Measurements from ENCODE around the gene RAB11A.
A peak's percentile ranks its signal among the peaks of the same experiment; 100 is the strongest.
"Not testable (repeated sequence)": the region's sequence is repeated elsewhere in the genome, so short reads cannot be mapped to it uniquely, and the experiment has no call there.

The RAB11A gene

DNA sequence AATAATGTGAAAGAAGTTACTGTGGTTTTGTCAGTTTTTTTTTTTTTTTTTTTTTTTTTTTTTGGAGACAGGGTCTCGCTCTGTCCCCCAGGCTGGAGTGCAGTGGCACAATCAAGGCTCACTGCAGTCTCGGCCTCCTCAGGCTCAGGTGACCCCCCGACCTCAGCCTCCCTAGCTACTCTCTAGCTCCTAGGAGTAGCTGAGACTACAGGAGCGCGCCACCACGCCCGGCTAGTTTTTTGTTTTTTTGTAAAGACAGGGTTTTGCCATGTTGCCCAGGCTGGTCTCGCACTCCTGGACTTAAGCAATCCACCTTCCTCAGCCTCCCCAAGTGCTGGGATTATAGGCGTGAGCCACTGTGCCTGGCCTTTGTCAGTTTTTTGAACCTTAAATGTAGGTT lies 2.6 kb downstream of the RAB11A start:
- Histone ChIP-seq H3K4me3 (ENCODE audit: low read length) (peak overlapping the region; percentile 98), H3K36me3 (ENCODE audit: control insufficient read depth, insufficient read depth, low read length, severe bottlenecking) (peaks cover 23% of the 10 kb centered on the region), H3K4me1 (ENCODE audit: control insufficient read depth, insufficient read depth, low read length) (peaks cover 34% of the 10 kb centered on the region)
- not testable (repeated sequence) for H3K9me3 ChIP-seq (ENCODE audit: control insufficient read depth, low read length); H3K27me3 ChIP-seq (replicated peaks; ENCODE audit: control insufficient read depth, insufficient read depth, low read length); H3K9ac ChIP-seq (ENCODE audit: low read length); DNase-seq (ENCODE audit: low read depth)

DNA sequence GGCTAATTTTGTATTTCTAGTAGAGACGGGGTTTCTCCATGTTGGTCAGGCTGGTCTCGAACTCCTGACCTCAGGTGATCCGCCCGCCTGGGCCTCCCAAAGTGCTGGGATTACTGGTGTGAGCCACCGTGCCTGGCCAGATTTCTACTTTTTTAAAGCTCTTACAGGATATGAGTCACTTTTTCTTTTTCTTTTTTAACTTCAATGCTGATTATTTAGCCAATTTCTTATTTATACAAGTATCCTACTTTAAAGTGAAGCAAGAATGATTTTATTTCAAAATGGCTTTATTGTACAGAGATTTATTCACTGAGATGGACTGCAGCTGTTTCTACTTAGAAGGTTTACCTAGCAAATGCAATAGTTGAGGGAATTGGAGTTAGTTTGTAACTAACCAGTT lies 3.3 kb downstream of the RAB11A start:
- Histone ChIP-seq H3K9ac (ENCODE audit: low read length) (peak overlapping the region; percentile 55), H3K36me3 (ENCODE audit: control insufficient read depth, insufficient read depth, low read length, severe bottlenecking) (peaks cover 30% of the 10 kb centered on the region), H3K4me3 (ENCODE audit: low read length) (peak overlapping the region; percentile 62), H3K4me1 (ENCODE audit: control insufficient read depth, insufficient read depth, low read length) (peaks cover 34% of the 10 kb centered on the region)
- DNase-seq (ENCODE audit: low read depth): peak; percentile 59
- not testable (repeated sequence) for H3K27me3 ChIP-seq (replicated peaks; ENCODE audit: control insufficient read depth, insufficient read depth, low read length); H3K9me3 ChIP-seq (ENCODE audit: control insufficient read depth, low read length)

DNA sequence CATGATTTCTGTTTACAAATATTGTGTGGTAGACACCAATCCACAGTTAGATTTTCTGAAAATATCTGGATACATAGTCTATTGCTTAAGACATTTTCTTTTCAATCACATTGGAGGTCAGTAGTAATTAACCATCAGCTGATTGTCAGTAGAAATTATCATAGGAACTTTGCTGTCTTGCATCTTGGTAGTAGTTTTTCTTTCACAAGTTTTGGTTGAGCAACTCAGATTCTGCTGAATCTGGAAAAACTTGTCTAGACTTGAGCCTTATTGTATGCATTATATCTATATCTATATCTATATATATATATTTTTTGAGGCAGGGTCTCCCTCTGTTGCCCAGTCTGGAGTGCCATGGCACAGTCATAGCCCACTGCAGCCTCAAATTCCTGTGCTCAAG lies 4.0 kb downstream of the RAB11A start:
- peak; percentile 39 for DNase-seq (ENCODE audit: low read depth)
- H3K4me3 ChIP-seq (ENCODE audit: low read length): no peak overlapping the region

DNA sequence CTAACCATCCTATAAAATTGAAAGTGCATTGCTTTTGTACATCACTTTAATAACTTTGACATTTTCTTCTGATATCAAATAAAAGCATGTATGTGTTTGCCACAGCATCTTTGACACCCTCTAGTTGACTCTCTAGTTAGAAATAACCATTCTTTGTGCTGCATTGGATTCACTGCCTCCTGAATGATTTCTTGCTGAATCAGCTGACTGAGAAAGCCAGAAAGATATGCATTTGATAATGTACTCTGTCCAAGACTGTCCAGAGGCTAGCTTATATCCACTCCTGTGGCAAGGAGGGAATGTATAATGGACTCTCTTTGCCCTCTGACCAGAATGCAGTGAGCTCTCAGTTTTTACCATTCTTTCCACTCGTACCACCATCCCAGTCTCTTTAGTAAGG lies 6.2 kb downstream of the RAB11A start:
- Histone ChIP-seq H3K4me3 (ENCODE audit: low read length) (no peak overlapping the region), H3K9ac (ENCODE audit: low read length) (no peak overlapping the region), H3K36me3 (ENCODE audit: control insufficient read depth, insufficient read depth, low read length, severe bottlenecking) (peaks cover 57% of the 10 kb centered on the region), H3K27me3 (replicated peaks; ENCODE audit: control insufficient read depth, insufficient read depth, low read length) (no peaks in the 10 kb centered on the region), H3K4me1 (ENCODE audit: control insufficient read depth, insufficient read depth, low read length) (peaks cover 34% of the 10 kb centered on the region), H3K9me3 (ENCODE audit: control insufficient read depth, low read length) (no peaks in the 10 kb centered on the region)
- no peak for DNase-seq (ENCODE audit: low read depth)

More for the DNA sequence above, 4.0 kb downstream of the RAB11A start:
- H3K4me1 ChIP-seq (ENCODE audit: control insufficient read depth, insufficient read depth, low read length): peaks cover 34% of the 10 kb centered on the region
- peak overlapping the region; percentile 55 for H3K9ac ChIP-seq (ENCODE audit: low read length)
- no peaks in the 10 kb centered on the region for H3K9me3 ChIP-seq (ENCODE audit: control insufficient read depth, low read length)
- H3K27me3 ChIP-seq (replicated peaks; ENCODE audit: control insufficient read depth, insufficient read depth, low read length): no peaks in the 10 kb centered on the region
- peaks cover 36% of the 10 kb centered on the region for H3K36me3 ChIP-seq (ENCODE audit: control insufficient read depth, insufficient read depth, low read length, severe bottlenecking)

DNA sequence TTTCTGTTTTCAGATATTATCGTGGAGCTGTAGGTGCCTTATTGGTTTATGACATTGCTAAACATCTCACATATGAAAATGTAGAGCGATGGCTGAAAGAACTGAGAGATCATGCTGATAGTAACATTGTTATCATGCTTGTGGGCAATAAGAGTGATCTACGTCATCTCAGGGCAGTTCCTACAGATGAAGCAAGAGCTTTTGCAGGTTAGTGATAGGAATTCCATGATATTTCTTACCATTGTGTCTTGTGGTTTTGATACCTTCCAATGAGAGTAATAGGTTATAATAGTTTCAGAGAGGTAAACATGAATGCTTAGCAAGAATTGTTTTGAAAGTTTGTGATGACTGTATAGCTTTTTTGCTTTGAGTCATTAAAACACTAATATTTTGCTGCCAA lies 8.5 kb downstream of the RAB11A start:
- no peaks in the 10 kb centered on the region for H3K27me3 ChIP-seq (replicated peaks; ENCODE audit: control insufficient read depth, insufficient read depth, low read length)
- no peak overlapping the region for H3K9ac ChIP-seq (ENCODE audit: low read length)
- peaks cover 19% of the 10 kb centered on the region for H3K4me1 ChIP-seq (ENCODE audit: control insufficient read depth, insufficient read depth, low read length)
- no peaks in the 10 kb centered on the region for H3K9me3 ChIP-seq (ENCODE audit: control insufficient read depth, low read length)
- H3K36me3 ChIP-seq (ENCODE audit: control insufficient read depth, insufficient read depth, low read length, severe bottlenecking): peaks cover 79% of the 10 kb centered on the region
- no peak overlapping the region for H3K4me3 ChIP-seq (ENCODE audit: low read length)
- DNase-seq (ENCODE audit: low read depth): no peak

DNA sequence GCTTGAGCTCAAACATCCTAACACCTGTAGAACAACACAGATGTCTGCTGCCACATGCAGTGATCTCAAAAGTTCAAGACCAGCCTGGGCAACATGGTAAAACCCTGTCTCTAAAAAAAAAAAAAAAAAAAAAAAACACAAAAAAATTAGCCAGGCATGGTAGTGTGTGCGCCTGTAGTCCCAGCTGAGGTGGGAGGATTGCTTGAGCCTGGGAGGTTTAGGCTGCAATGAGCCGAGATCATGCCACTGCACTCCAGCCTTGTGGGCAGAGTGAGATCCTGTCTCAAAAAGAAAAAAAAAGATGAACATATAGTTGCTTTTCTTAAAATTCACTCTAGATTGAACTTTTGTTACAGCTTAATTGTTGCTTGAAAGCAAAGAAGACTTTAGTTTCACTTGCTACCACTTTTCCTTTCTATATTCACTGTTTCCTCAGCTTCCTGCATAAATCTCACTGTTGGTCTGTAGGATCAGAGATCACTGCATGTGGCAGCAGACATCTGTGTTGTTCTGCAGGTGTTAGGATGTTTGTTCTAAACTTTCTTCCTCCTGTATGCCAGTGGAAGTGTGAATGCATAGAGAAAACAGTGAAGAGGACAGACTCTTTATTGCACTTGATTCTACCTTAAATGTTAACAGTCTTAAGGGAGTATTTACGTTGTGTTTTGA lies 12.6 kb downstream of the RAB11A start:
- Histone ChIP-seq H3K36me3 (ENCODE audit: control insufficient read depth, insufficient read depth, low read length, severe bottlenecking) (peaks cover 92% of the 10 kb centered on the region), H3K4me3 (ENCODE audit: low read length) (no peak overlapping the region), H3K27me3 (replicated peaks; ENCODE audit: control insufficient read depth, insufficient read depth, low read length) (no peaks in the 10 kb centered on the region), H3K4me1 (ENCODE audit: control insufficient read depth, insufficient read depth, low read length) (no peaks in the 10 kb centered on the region), H3K9me3 (ENCODE audit: control insufficient read depth, low read length) (no peaks in the 10 kb centered on the region), H3K9ac (ENCODE audit: low read length) (no peak overlapping the region)
- no peak for DNase-seq (ENCODE audit: low read depth)

DNA sequence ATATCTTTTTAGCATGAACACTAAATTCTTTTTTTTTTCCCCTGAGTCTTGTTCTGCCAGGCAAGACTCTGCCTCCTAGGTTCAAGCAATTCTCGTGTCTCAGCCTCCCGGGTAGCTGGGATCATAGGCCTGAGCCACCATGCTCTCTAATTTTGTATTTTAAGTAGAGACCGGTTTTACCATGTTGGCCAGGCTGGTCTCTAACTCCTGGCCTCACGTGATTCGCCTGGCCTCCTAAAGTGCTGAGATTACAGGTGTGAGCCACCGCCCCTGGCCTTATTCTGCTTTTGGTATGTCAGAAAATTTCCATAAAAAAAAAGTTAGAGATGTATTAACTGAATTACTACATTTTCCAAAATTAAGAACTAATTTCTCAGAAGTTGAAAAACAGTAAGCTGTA lies 14.3 kb downstream of the RAB11A start:
- Histone ChIP-seq H3K9me3 (ENCODE audit: control insufficient read depth, low read length) (no peaks in the 10 kb centered on the region), H3K36me3 (ENCODE audit: control insufficient read depth, insufficient read depth, low read length, severe bottlenecking) (peaks cover 92% of the 10 kb centered on the region), H3K4me3 (ENCODE audit: low read length) (no peak overlapping the region), H3K27me3 (replicated peaks; ENCODE audit: control insufficient read depth, insufficient read depth, low read length) (no peaks in the 10 kb centered on the region), H3K4me1 (ENCODE audit: control insufficient read depth, insufficient read depth, low read length) (no peaks in the 10 kb centered on the region), H3K9ac (ENCODE audit: low read length) (no peak overlapping the region)
- DNase-seq (ENCODE audit: low read depth): no peak

DNA sequence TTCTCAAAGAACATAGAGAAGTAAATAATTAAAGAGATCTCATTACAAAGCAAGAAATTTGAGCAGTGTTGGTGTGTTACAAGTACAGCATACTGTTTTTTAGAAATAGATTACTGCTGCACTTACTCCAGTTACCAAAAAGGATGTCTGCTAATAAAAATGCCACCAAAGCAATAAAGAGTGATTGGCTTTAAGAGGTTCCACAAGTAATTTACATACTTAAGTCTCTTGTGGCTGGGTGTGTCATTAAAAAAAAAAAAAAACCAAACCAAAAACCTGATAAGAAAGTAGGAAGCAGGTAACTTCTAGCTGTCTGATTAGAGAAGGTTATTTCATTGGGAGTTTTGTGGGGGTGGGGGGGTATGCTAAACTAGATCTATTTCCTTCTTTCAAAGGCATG lies 15.2 kb downstream of the RAB11A start:
- no peak for DNase-seq (ENCODE audit: low read depth)
- H3K4me3 ChIP-seq (ENCODE audit: low read length): no peak overlapping the region
- H3K36me3 ChIP-seq (ENCODE audit: control insufficient read depth, insufficient read depth, low read length, severe bottlenecking): peaks cover 89% of the 10 kb centered on the region
- no peaks in the 10 kb centered on the region for H3K9me3 ChIP-seq (ENCODE audit: control insufficient read depth, low read length)
- H3K27me3 ChIP-seq (replicated peaks; ENCODE audit: control insufficient read depth, insufficient read depth, low read length): no peaks in the 10 kb centered on the region
- no peak overlapping the region for H3K9ac ChIP-seq (ENCODE audit: low read length)
- no peaks in the 10 kb centered on the region for H3K4me1 ChIP-seq (ENCODE audit: control insufficient read depth, insufficient read depth, low read length)

DNA sequence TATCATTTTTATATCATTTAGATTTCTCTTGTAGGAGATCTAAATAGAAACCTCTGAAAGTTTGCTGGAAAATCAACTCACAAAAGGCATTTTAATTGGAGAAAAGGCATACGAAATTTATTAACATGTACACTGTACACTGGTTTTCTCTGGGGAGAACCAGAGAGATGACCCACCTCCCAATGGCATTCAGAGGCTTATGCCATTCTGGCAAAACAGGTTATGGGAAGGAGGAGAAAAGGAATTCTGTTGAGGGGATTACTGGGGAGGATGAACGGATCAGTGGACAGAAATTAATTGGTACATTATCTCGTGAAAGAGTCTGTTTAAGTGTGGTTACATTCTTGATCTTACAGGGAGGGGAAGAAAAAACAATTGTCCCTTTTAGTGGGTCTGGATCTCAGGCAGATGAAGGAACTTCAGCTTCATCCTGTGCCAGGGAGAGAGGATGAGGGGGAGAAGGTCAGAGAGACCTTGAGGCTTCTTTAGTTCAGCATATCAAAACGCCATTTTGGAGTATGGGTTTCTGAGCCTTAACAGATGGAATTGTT lies 16.5 kb downstream of the RAB11A start:
- no peaks in the 10 kb centered on the region for H3K9me3 ChIP-seq (ENCODE audit: control insufficient read depth, low read length)
- no peaks in the 10 kb centered on the region for H3K27me3 ChIP-seq (replicated peaks; ENCODE audit: control insufficient read depth, insufficient read depth, low read length)
- no peak overlapping the region for H3K4me3 ChIP-seq (ENCODE audit: low read length)
- peaks cover 76% of the 10 kb centered on the region for H3K36me3 ChIP-seq (ENCODE audit: control insufficient read depth, insufficient read depth, low read length, severe bottlenecking)
- H3K4me1 ChIP-seq (ENCODE audit: control insufficient read depth, insufficient read depth, low read length): no peaks in the 10 kb centered on the region
- no peak overlapping the region for H3K9ac ChIP-seq (ENCODE audit: low read length)
- no peak for DNase-seq (ENCODE audit: low read depth)

DNA sequence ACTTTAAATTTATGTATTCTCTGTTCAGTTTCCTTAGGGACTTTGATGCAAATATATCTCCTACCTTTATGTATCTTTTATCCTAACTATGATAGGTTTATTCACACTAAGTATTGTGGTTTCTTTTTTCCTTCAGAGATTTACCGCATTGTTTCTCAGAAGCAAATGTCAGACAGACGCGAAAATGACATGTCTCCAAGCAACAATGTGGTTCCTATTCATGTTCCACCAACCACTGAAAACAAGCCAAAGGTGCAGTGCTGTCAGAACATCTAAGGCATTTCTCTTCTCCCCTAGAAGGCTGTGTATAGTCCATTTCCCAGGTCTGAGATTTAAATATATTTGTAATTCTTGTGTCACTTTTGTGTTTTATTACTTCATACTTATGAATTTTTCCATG lies 18.3 kb downstream of the RAB11A start:
- Histone ChIP-seq H3K9ac (ENCODE audit: low read length) (no peak overlapping the region), H3K9me3 (ENCODE audit: control insufficient read depth, low read length) (no peaks in the 10 kb centered on the region), H3K27me3 (replicated peaks; ENCODE audit: control insufficient read depth, insufficient read depth, low read length) (no peaks in the 10 kb centered on the region), H3K4me3 (ENCODE audit: low read length) (no peak overlapping the region), H3K4me1 (ENCODE audit: control insufficient read depth, insufficient read depth, low read length) (no peaks in the 10 kb centered on the region), H3K36me3 (ENCODE audit: control insufficient read depth, insufficient read depth, low read length, severe bottlenecking) (peaks cover 67% of the 10 kb centered on the region)
- no peak for DNase-seq (ENCODE audit: low read depth)

DNA sequence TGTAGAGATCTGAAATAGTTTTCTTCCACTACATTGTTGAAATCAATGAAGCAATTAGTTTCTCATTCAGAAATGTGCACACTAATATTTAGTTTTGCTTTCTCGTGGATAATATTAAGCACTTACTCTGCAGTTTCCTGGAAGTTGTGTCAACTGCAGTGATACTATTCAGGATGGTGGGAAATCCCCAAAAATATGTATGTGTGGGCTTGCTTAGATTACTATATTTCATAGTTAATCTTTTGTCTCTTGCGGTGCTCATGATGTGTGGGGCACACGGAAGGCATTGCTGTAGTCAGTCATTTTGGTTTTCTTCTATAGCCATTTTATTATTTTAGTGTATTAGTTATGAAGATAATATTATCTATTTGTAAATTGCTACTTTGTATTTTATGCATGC lies 19.7 kb downstream of the RAB11A start:
- Histone ChIP-seq H3K4me3 (ENCODE audit: low read length) (no peak overlapping the region), H3K9me3 (ENCODE audit: control insufficient read depth, low read length) (no peaks in the 10 kb centered on the region), H3K9ac (ENCODE audit: low read length) (no peak overlapping the region), H3K4me1 (ENCODE audit: control insufficient read depth, insufficient read depth, low read length) (peaks cover 1% of the 10 kb centered on the region), H3K27me3 (replicated peaks; ENCODE audit: control insufficient read depth, insufficient read depth, low read length) (no peaks in the 10 kb centered on the region), H3K36me3 (ENCODE audit: control insufficient read depth, insufficient read depth, low read length, severe bottlenecking) (peaks cover 61% of the 10 kb centered on the region)
- DNase-seq (ENCODE audit: low read depth): no peak

DNA sequence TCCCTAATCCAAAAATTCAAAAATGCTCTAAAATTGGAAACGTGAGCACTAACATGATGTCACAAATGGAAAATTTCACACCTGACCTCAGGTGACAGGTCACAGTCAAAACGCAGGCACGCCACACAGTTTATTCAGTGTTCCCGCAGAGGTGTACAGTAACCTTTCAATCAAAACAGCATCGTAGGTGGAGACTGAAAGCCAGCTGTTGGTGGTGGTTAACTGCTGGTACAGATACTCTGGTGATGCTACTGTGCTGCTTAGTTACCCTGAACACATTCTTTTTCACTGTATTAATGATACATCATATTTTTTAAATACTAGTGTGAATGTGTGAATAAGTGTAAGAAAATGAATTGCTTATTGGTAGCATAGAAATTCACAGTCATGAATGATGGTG lies 23.8 kb downstream of the RAB11A start:
- Histone ChIP-seq H3K27me3 (replicated peaks; ENCODE audit: control insufficient read depth, insufficient read depth, low read length) (no peaks in the 10 kb centered on the region), H3K4me1 (ENCODE audit: control insufficient read depth, insufficient read depth, low read length) (peaks cover 7% of the 10 kb centered on the region), H3K9ac (ENCODE audit: low read length) (no peak overlapping the region), H3K9me3 (ENCODE audit: control insufficient read depth, low read length) (no peaks in the 10 kb centered on the region), H3K4me3 (ENCODE audit: low read length) (no peak overlapping the region), H3K36me3 (ENCODE audit: control insufficient read depth, insufficient read depth, low read length, severe bottlenecking) (peaks cover 41% of the 10 kb centered on the region)
- no peak for DNase-seq (ENCODE audit: low read depth)

Measured in adipocyte (in vitro differentiated cells).